Neuronal stem cell (in vitro differentiated cells): ENCODE results near the gene PATJ.

ENCODE experiments used
- DNase-seq: peaks from one replicate; pipeline ENCODE4 v3.0.0-alpha.2; 2013; ENCODE audit warnings: low spot score
- H2AFZ ChIP-seq: one replicate; pipeline ENCODE4 v1.6.1; 2013; ENCODE audit warnings: mild to moderate bottlenecking, low read length, inconsistent platforms
- H2AK5ac ChIP-seq: 2 replicates; pipeline ENCODE4 v1.6.1; 2013; ENCODE audit warnings: low read depth, mild to moderate bottlenecking, inconsistent platforms, low read length, moderate library complexity, mixed read lengths
- H2BK120ac ChIP-seq: 2 replicates; pipeline ENCODE4 v1.6.1; 2013; ENCODE audit warnings: low read depth, mild to moderate bottlenecking, inconsistent platforms, low read length, moderate library complexity, mixed read lengths
- H2BK12ac ChIP-seq: one replicate; pipeline ENCODE4 v1.6.1; 2013; ENCODE audit warnings: low read length, inconsistent platforms
- H2BK15ac ChIP-seq: 2 replicates; pipeline ENCODE4 v1.6.1; 2013; ENCODE audit warnings: mild to moderate bottlenecking, low read length, inconsistent platforms, mixed read lengths
- H2BK5ac ChIP-seq: one replicate; pipeline ENCODE4 v1.6.1; 2013; ENCODE audit warnings: inconsistent platforms, mild to moderate bottlenecking, low read length, moderate library complexity
- H3K14ac ChIP-seq: one replicate; pipeline ENCODE4 v1.6.1; 2013; ENCODE audit warnings: low read length, inconsistent platforms
- H3K18ac ChIP-seq: 2 replicates; pipeline ENCODE4 v1.6.1; 2013; ENCODE audit warnings: low read length, inconsistent platforms
- H3K23ac ChIP-seq: 2 replicates; pipeline ENCODE4 v1.6.1; 2013; ENCODE audit warnings: low read depth, mild to moderate bottlenecking, mixed read lengths, low read length, inconsistent platforms; ENCODE audit not compliant: poor library complexity
- H3K27ac ChIP-seq: replicated peaks from 3 replicates; pipeline ENCODE4 v1.5.1; 2013; ENCODE audit warnings: low read length, inconsistent platforms
- H3K27me3 ChIP-seq, 3 experiments: 2 replicates each; pipeline ENCODE4 v1.6.1; 2013; ENCODE audit warnings: low read length in 3 of 3, mild to moderate bottlenecking in 2 of 3, inconsistent platforms in 1 of 3, low read depth in 1 of 3, mixed read lengths in 1 of 3, moderate library complexity in 1 of 3; ENCODE audit not compliant: control insufficient read depth in 3 of 3, insufficient read depth in 3 of 3
- H3K36me3 ChIP-seq, 2 donors: replicated peaks in 1 of 2; 2 replicates each; pipeline ENCODE4 v1.6.1; 2013; ENCODE audit warnings: low read length in 2 of 2; ENCODE audit not compliant: control insufficient read depth in 2 of 2, insufficient read depth in 2 of 2
- H3K4ac ChIP-seq: 2 replicates; pipeline ENCODE4 v1.6.1; 2013; ENCODE audit warnings: inconsistent platforms, mild to moderate bottlenecking, low read length, moderate library complexity
- H3K4me1 ChIP-seq, 2 donors: 1 replicate in 1 of 2; 2 replicates in 1 of 2; pipeline ENCODE4 v1.6.1; 2013; ENCODE audit warnings: low read length in 2 of 2, low read depth in 1 of 2; ENCODE audit not compliant: control insufficient read depth in 2 of 2, insufficient read depth in 1 of 2
- H3K4me2 ChIP-seq: one replicate; pipeline ENCODE4 v1.6.1; 2013; ENCODE audit warnings: mild to moderate bottlenecking, low read length, inconsistent platforms; ENCODE audit not compliant: insufficient read depth, poor library complexity, severe bottlenecking
- H3K4me3 ChIP-seq, 2 donors: 2 replicates each; pipeline ENCODE4 v1.5.1; 2013; ENCODE audit warnings: low read length in 2 of 2, mild to moderate bottlenecking in 2 of 2, inconsistent platforms in 1 of 2, moderate library complexity in 1 of 2
- H3K79me1 ChIP-seq: one replicate; pipeline ENCODE4 v1.6.1; 2013; ENCODE audit warnings: low read depth, mild to moderate bottlenecking, inconsistent platforms, low read length, moderate library complexity
- H3K9ac ChIP-seq: one replicate; pipeline ENCODE4 v1.6.1; 2013; ENCODE audit warnings: mild to moderate bottlenecking, low read depth, low read length, inconsistent platforms; ENCODE audit not compliant: poor library complexity
- H3K9me3 ChIP-seq, 2 donors: replicated peaks in 1 of 2; 2 replicates each; pipeline versions ENCODE3 to v1.6.1; 2013; ENCODE audit warnings: low read length in 2 of 2, mild to moderate bottlenecking in 2 of 2, inconsistent platforms in 1 of 2, low read depth in 1 of 2, mixed read lengths in 1 of 2, moderate library complexity in 1 of 2; ENCODE audit not compliant: control insufficient read depth in 2 of 2, insufficient read depth in 1 of 2
- H4K8ac ChIP-seq: one replicate; pipeline ENCODE4 v1.6.1; 2013; ENCODE audit warnings: low read depth, mild to moderate bottlenecking, inconsistent platforms, low read length, moderate library complexity
- H4K91ac ChIP-seq: one replicate; pipeline ENCODE4 v1.6.1; 2013; ENCODE audit warnings: low read length, low read depth, mild to moderate bottlenecking, inconsistent platforms; ENCODE audit not compliant: poor library complexity
- WGBS, 2 donors: extraction: QIAGEN DNeasy Blood & Tissue Kit; methylation state at CpG; one replicate each; pipeline ENCODE4 v1.1.7; 2013; ENCODE audit warnings: missing lambda C conversion rate in 2 of 2, mixed read lengths in 1 of 2; ENCODE audit not compliant: insufficient read length in 2 of 2, insufficient replicate concordance in 1 of 2; ENCODE audit errors: extremely low coverage in 2 of 2; 5-methylcytosine and 5-hydroxymethylcytosine counted together

The PATJ gene

DNA sequence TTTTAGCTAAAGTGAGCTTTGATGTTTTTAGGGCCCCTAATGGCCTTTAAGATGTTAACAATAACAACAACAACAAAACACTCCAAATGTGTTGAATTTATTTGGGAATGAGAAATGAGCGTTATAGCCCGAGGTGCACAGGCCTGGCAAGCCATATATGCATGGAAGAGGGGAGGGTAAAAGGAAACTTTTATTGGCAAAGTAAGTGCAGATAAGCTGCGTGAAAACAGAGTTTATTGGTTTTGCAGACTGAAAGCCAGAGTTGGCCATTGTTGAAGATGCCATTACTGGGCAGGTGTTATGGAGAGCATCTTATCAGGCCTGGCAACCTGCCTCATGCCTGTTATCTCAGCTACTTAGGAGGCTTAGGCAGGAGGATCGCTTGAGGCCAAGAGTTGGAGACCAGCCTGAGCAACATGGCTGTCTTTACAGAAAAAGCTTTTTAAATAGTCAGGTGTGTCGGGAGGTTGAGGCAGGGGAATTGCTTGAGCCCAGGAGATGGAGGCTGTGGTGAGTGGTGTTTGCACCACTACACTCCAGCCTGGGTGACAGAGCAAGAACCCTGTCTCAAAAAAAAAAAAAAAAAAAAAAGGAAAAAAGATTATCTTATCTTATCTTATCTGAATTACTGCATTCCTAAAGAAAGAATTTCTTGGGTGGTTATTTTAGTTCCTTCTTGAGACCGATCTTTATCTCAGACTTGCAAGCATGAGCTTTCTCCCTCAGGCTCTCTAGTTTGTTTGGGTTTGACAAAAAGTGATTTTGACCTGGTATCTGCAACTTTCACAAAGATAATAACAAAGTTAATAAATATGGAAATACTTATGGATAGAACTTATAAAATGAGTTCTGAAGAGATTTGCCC lies 1.7 kb downstream of the PATJ start:
- Histone ChIP-seq H4K91ac (no peak overlapping the region), H3K36me3 (no peaks in the 10 kb centered on the region), H3K4me1 (no peaks in the 10 kb centered on the region), H3K27ac (no peak overlapping the region), H2BK12ac (no peak overlapping the region), H2BK120ac (no peak overlapping the region), H3K9me3 (no peaks in the 10 kb centered on the region), H2AFZ (no peak overlapping the region), H3K9ac (no peak overlapping the region), H3K79me1 (no peaks in the 10 kb centered on the region), H3K4ac (no peak overlapping the region), H3K4me2 (no peak overlapping the region), H3K23ac (no peak overlapping the region), H3K18ac (no peak overlapping the region), H4K8ac (no peak overlapping the region), H3K14ac (no peak overlapping the region), H3K4me3 (no peak overlapping the region), H3K27me3 (peaks cover 0 to 33% (median 0%) of the 10 kb centered on the region in 3 experiments), H2BK5ac (no peak overlapping the region), H2BK15ac (no peak overlapping the region), H2AK5ac (no peak overlapping the region)
- DNase-seq = no peak
- WGBS, 2 donors = no CpG with 5 or more reads among the region's 6 CpGs

DNA sequence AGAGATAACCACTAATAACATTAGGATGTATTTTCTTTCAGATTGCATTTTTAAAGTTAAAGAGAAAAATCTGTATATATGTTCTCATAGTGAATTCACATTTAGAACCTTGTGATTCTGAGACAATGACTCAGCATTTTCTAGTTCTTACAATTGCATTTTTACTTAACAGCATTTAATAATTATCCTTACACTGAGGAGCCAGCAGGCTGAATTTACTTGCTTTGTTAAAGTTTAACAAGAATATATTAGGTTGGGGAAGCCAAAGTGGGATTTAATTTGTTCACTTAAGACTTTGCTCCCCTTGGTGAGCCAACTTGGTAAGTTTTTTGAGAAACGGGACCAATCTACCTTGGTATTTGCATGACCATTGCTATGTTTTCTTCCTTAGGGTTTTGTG lies 4.5 kb downstream of the PATJ start:
- Histone ChIP-seq H3K27ac (no peak overlapping the region), H3K4me3 (no peak overlapping the region)

DNA sequence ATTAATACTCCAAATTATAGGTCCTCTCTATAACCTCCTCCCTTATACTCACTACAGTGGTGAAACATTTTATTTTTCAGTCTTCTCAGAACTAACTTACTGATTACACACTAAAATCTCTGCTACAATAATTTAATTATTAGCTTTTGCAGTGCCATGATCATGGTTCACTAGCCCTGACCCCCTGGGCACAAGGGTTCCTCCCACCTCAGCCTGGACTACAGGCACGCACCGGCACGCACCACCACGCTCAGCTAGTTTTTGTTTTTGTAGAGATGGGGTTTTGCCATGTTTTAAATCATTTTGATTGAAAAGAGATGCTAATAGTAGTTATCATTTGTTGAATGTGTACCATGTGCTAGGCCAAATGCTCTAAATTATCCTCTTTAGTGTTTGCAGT lies 6.3 kb downstream of the PATJ start:
- Histone ChIP-seq H3K79me1 (no peaks in the 10 kb centered on the region), H2BK120ac (no peak overlapping the region), H4K8ac (no peak overlapping the region), H3K27ac (no peak overlapping the region), H3K4me3 (no peak overlapping the region), H3K36me3 (no peaks in the 10 kb centered on the region), H3K18ac (no peak overlapping the region), H3K23ac (no peak overlapping the region), H2BK12ac (no peak overlapping the region), H3K9me3 (no peaks in the 10 kb centered on the region), H2AFZ (no peak overlapping the region), H3K4me2 (no peak overlapping the region), H4K91ac (no peak overlapping the region), H2BK5ac (no peak overlapping the region), H3K9ac (no peak overlapping the region), H2AK5ac (no peak overlapping the region), H3K4me1 (no peaks in the 10 kb centered on the region), H3K27me3 (peaks cover 0 to 15% (median 0%) of the 10 kb centered on the region in 3 experiments), H2BK15ac (no peak overlapping the region), H3K4ac (no peak overlapping the region), H3K14ac (no peak overlapping the region)
- WGBS, 2 donors = no CpG with 5 or more reads among the region's 4 CpGs
- DNase-seq = no peak

More for the DNA sequence above, 4.5 kb downstream of the PATJ start:
- no peak overlapping the region for H2AFZ ChIP-seq
- no peak overlapping the region for H3K4me2 ChIP-seq
- H3K4me1 ChIP-seq = no peaks in the 10 kb centered on the region
- no peak overlapping the region for H3K23ac ChIP-seq
- H3K79me1 ChIP-seq = no peaks in the 10 kb centered on the region
- H3K9ac ChIP-seq = no peak overlapping the region
- H3K9me3 ChIP-seq = no peaks in the 10 kb centered on the region
- no peak overlapping the region for H3K18ac ChIP-seq
- H2BK15ac ChIP-seq = no peak overlapping the region
- H2BK120ac ChIP-seq = no peak overlapping the region
- WGBS, 2 donors = no CpG with 5 or more reads among the region's 1 CpG
- no peak overlapping the region for H2AK5ac ChIP-seq
- no peak overlapping the region for H3K14ac ChIP-seq
- H2BK5ac ChIP-seq = no peak overlapping the region
- H3K36me3 ChIP-seq = no peaks in the 10 kb centered on the region
- no peak overlapping the region for H4K8ac ChIP-seq
- no peak for DNase-seq
- H3K27me3 ChIP-seq = peaks cover 0 to 27% (median 0%) of the 10 kb centered on the region in 3 experiments
- no peak overlapping the region for H2BK12ac ChIP-seq
- H3K4ac ChIP-seq = no peak overlapping the region
- no peak overlapping the region for H4K91ac ChIP-seq

DNA sequence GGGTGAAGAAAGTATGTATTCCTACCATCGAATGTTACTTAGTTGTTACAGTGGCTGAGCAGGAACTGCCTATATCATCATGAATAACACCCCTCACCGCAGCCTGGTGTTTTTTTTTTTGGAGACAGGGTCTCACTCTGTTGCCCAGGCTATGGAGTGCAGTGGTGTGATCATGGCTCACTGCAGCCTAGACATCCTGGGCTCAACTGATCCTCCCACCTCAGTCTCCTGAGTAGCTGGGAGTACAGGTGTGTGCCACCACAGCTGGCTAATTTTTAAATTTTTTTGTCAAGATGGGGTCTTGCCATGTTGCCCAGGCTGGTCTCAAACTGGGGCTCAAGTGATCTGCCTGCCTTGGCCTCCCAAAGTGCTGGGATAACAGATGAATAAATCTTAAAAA lies 7.3 kb downstream of the PATJ start:
- Histone ChIP-seq H4K8ac (no peak overlapping the region), H3K4me3 (no peak overlapping the region), H3K79me1 (no peaks in the 10 kb centered on the region), H2AK5ac (no peak overlapping the region), H3K4ac (no peak overlapping the region), H3K4me2 (no peak overlapping the region), H2BK12ac (no peak overlapping the region), H2BK5ac (no peak overlapping the region), H3K27me3 (peaks cover 0 to 5% (median 0%) of the 10 kb centered on the region in 3 experiments), H3K9me3 (no peaks in the 10 kb centered on the region), H3K36me3 (no peaks in the 10 kb centered on the region), H2BK15ac (no peak overlapping the region), H3K4me1 (no peaks in the 10 kb centered on the region), H3K27ac (no peak overlapping the region), H3K18ac (no peak overlapping the region), H2AFZ (no peak overlapping the region), H3K14ac (no peak overlapping the region), H4K91ac (no peak overlapping the region), H3K9ac (no peak overlapping the region), H3K23ac (no peak overlapping the region), H2BK120ac (no peak overlapping the region)
- no CpG with 5 or more reads among the region's 2 CpGs for WGBS, 2 donors
- no peak for DNase-seq
